ENCODE data around the gene SLC17A3.
A peak's percentile ranks its signal among the peaks of the same experiment; 100 is the strongest.

Gene SLC17A3

GRCh38 chr6:25899580-25900408, 25.8 kb upstream of the SLC17A3 start:
- no peak overlapping the region for H3K4me3 ChIP-seq (ENCODE audit: low read length)
- TF ChIP-seq ZNF274 (IDR thresholded peaks at IDR 0.05; ENCODE audit: low read depth, low read length) = no peak

GRCh38 chr6:25899123-25899522, 25.1 kb upstream of the SLC17A3 start:
- TF ChIP-seq ZNF274 (IDR thresholded peaks at IDR 0.05; ENCODE audit: low read depth, low read length) = no peak
- no peak overlapping the region for H3K4me3 ChIP-seq (ENCODE audit: low read length)

GRCh38 chr6:25898289-25898977, 24.4 kb upstream of the SLC17A3 start:
- H3K4me3 ChIP-seq (ENCODE audit: low read length) = no peak overlapping the region
- TF ChIP-seq ZNF274 (IDR thresholded peaks at IDR 0.05; ENCODE audit: low read depth, low read length) = no peak

- no peak overlapping the region for H3K4me3 ChIP-seq (ENCODE audit: low read length)
- TF ChIP-seq ZNF274 (IDR thresholded peaks at IDR 0.05; ENCODE audit: low read depth, low read length) = no peak
Observed at GRCh38 chr6:25896252-25896651, 22.2 kb upstream of the SLC17A3 start.

DNA sequence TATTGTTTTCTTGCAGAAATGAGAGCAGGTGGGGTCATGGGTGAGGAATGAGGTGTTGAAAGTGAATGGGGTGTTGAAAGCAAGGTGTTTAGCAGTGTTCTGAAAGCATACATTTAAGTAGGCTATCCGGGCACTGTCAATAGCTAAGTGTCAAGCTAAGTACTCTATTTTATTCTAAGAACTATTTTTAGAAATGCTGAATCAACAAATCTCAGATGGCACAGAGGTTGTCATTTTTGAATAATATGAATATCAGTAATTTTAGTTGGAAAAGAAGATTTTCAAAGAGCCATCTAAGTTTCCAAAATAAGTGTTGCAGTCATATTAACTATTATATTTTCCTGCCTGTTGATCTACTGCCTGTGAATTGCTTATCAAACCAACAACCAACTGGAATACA, 21.7 kb upstream of the SLC17A3 start:
- no peak for TF ChIP-seq ZNF274 (IDR thresholded peaks at IDR 0.05; ENCODE audit: low read depth, low read length)
- H3K4me3 ChIP-seq (ENCODE audit: low read length) = no peak overlapping the region

GRCh38 chr6:25893778-25894177, 19.7 kb upstream of the SLC17A3 start:
- H3K4me3 ChIP-seq (ENCODE audit: low read length) = no peak overlapping the region
- no peak for TF ChIP-seq ZNF274 (IDR thresholded peaks at IDR 0.05; ENCODE audit: low read depth, low read length)

- TF ChIP-seq ZNF274 (IDR thresholded peaks at IDR 0.05; ENCODE audit: low read depth, low read length) = no peak
- no peak overlapping the region for H3K4me3 ChIP-seq (ENCODE audit: low read length)
Observed at GRCh38 chr6:25892877-25893276, 18.8 kb upstream of the SLC17A3 start.

DNA sequence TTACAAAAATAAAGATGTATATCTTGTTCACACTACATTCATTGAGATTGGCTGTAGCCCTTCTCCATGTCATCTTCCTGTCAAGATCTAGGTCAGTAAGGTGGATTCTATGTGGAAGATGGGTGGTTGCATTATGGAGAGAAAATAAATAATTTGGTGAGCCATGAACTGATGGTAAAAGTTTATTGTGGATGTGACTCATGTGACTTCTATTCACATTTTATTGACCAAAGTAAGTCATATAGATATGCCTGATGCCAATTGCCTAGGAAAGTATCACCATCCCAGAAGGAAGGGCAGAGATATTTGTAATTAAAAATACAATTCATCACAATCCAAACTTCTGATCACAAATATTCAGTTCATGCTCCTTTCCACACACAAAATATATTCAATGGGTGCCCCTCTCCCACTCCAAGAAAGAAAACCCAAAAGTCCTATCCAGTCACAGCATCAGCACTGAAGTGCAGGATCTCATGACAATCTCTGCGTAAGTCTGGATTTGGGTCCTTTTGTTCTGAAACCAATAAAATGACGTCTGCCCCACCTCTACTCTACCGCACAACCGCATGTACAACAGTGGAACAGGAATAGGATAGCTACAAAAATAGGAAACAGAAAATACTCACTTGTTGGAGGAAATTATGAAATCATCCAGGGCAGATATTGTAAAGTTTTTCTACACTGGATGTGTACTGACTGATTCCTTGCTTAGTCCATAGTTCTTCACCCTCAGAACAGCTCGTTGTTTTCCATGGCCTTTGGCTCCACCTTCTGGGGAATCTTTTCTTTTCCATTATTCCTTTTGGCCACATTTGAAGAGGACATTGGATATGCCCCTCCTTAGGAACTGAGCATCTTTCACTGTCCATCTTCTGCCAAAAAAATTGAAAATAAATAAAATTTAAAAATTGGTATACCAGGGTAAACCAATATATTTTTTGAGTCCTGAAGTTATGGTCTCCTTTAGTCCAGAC, 16.1 kb upstream of the SLC17A3 start:
- no peak overlapping the region for H3K4me3 ChIP-seq (ENCODE audit: low read length)
- TF ChIP-seq ZNF274 (IDR thresholded peaks at IDR 0.05; ENCODE audit: low read depth, low read length) = no peak

DNA sequence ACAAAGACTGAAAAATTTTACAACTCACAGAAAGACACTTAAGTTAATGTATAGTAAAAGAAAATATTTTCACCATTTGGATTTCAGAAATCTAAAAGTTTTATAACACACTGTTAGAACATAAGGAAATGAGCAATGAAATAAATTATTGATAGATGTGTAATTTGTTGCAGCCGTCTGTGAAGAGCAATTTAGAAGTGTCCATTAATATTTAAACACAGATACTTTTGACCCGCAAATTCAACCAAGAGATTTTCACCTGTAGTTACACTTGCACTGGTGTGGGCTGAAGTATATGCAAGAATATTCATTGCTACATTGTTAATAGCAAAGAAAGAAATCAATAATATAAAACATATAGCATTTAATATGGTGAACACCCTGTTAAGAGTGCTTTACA, 14.6 kb upstream of the SLC17A3 start:
- H3K4me3 ChIP-seq (ENCODE audit: low read length) = no peak overlapping the region
- no peak for TF ChIP-seq ZNF274 (IDR thresholded peaks at IDR 0.05; ENCODE audit: low read depth, low read length)

- TF ChIP-seq ZNF274 (IDR thresholded peaks at IDR 0.05; ENCODE audit: low read depth, low read length) = no peak
- H3K4me3 ChIP-seq (ENCODE audit: low read length) = no peak overlapping the region
Observed at GRCh38 chr6:25886066-25886465, 12.0 kb upstream of the SLC17A3 start.

DNA sequence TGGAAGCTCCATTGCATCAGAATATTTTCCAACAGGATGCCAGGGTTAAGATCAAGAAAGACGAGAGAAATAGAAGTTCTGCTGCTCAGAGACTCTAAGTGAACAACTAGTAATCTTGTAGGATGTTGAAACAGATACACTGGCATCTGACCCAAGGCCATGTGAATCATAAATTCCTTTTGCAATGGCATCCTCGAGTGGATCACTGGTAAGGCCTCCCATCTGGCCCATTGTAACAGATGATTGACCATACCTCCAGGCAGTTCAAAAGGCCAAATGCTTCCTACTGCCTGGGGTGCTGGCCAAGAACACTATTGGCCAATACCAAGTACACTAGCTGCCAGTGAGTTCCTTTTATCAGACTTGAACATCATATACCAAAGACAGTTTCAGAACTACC, 9.9 kb upstream of the SLC17A3 start:
- no peak for TF ChIP-seq ZNF274 (IDR thresholded peaks at IDR 0.05; ENCODE audit: low read depth, low read length)
- no peak overlapping the region for H3K4me3 ChIP-seq (ENCODE audit: low read length)

GRCh38 chr6:25883536-25883935, 9.5 kb upstream of the SLC17A3 start:
- no peak for TF ChIP-seq ZNF274 (IDR thresholded peaks at IDR 0.05; ENCODE audit: low read depth, low read length)
- H3K4me3 ChIP-seq (ENCODE audit: low read length) = no peak overlapping the region

GRCh38 chr6:25882051-25882496, 8.0 kb upstream of the SLC17A3 start:
- H3K4me3 ChIP-seq (ENCODE audit: low read length) = peak overlapping the region; percentile 39; the same call in 1 of the 2 replicates
- TF ChIP-seq ZNF274 (IDR thresholded peaks at IDR 0.05; ENCODE audit: low read depth, low read length) = no peak

GRCh38 chr6:25880601-25881000, 6.6 kb upstream of the SLC17A3 start:
- H3K4me3 ChIP-seq (ENCODE audit: low read length) = no peak overlapping the region
- no peak for TF ChIP-seq ZNF274 (IDR thresholded peaks at IDR 0.05; ENCODE audit: low read depth, low read length)
